ENCODE data around the gene NEMF. TPM values are rescaled to one million over a fixed set of nuclear protein-coding genes. Genes with fewer than 3 reads are reported as not detected.
A peak's percentile ranks its signal among the peaks of the same experiment; 100 is the strongest.

Gene NEMF
- total RNA-seq, result 100 to 1,000 TPM in 1 of 5 donors, 10 to 100 TPM in 4; 73.0 to 106 (median 88.8) TPM
- total RNA-seq (2013), result 104 TPM
- total RNA-seq, result 61.1 to 162 (median 110) reads per million in 29 experiments

DNA sequence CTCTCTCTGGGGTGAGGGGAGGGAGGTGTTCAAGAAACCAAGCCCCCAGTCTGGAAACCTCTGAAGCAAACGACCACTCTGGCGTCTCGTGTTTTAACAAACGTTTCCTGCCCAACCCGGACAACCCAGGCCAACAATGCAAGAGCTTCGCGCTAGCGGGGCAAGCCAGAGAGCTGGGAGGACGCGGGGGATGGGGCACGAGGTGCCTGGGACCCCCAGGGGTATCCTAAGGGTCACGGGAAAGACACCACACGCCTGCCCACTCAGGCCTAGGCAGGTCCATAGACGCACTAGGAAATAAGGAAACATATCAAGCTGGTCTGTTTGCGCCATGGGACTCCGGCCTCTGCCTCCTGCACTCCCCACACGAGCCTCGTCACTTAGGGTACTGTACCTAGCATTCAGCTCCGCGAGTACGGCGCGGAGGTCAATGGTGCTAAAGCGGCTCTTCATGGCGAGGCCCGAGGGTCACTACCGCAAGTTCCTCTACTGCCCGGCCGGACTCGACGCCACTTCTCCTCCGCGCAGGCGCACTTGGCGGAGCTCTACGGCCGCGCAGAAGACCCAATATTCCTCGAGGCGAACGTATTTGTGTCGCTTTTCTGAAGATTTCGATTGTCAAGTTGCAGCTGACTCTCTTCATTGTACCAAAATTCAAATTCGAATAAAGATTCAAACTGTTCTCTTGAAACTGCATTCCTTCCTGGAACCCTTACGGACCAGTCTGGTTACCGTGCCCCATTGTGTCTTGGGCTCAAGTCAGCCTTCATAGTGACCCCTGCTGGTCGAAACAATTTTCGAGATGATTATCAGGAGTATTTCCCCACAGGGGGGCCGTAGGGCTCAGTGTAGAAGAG lies at the start of gene NEMF:
NEMF (minus strand) TSS at position 488 of the 857 bp plus-strand sequence; CDS start at position 453, 35 bp downstream.
- ChIA-PET POLR2A (interaction anchor here (0.5 to 3.8 kb wide), 21 partner anchors 9 to 265 kb away, joined by 3 to 33 read pairs (median 3); partner anchors contain the start of gene LRR1 (in 1 of the 2)), CTCF (interaction anchor here (0.6 to 7.3 kb wide), 51 partner anchors 7 to 813 kb away, joined by 3 to 144 read pairs (median 5); partner anchors contain the start of genes MGAT2 (in 2 of the 2), RPL36AL (in 2 of the 2), VCPKMT (in 2 of the 2) and DNAAF2 (in 1 of the 2))
- H3K36me3 ChIP-seq (ENCODE audit: control insufficient read depth in 2 of 2, extremely low read depth in 1 of 2, insufficient read depth in 1 of 2, low read length in 1 of 2), result peaks cover 0 to 17% of the 10 kb centered on the region in 2 donors
- H3K4me3 ChIP-seq (ENCODE audit: control insufficient read depth in 1 of 2, extremely low read depth in 1 of 2, low read length in 1 of 2), result peak within 1 kb of the TSS; percentile 79 to 96
- H3K36me3 Mint-ChIP-seq, result peaks cover 11% of the 10 kb centered on the region
- no peaks in the 10 kb centered on the region for H3K27me3 Mint-ChIP-seq
- peak; percentile 75 to 83 (median 78) for ATAC-seq (replicated peaks in 1 of 4)
- peak within 1 kb of the TSS; percentile 98 to 100 (median 99) for H3K4me3 Mint-ChIP-seq
- peak within 1 kb of the TSS; percentile 96 to 97 for H3K27ac Mint-ChIP-seq
- H3K27me3 ChIP-seq (replicated peaks in 1 of 2; ENCODE audit: control insufficient read depth in 2 of 2, extremely low read depth in 1 of 2, insufficient read depth in 2 of 2, low read length in 1 of 2), result no peaks in the 10 kb centered on the region
- H3K4me1 Mint-ChIP-seq, result peaks cover 43 to 55% (median 45%) of the 10 kb centered on the region in 3 donors
- H3K9me3 Mint-ChIP-seq, result no peaks in the 10 kb centered on the region
- H3K4me1 ChIP-seq (ENCODE audit: control insufficient read depth in 1 of 2, extremely low read depth in 1 of 2, insufficient read depth in 2 of 2, low read length in 2 of 2), result peaks cover 11 to 19% of the 10 kb centered on the region in 2 experiments
- peak within 1 kb of the TSS; percentile 73 for H3K27ac ChIP-seq (ENCODE audit: low read length)
- DNase-seq, result peak; percentile 49 to 92 (median 68)
- H3K9me3 ChIP-seq, result no peaks in the 10 kb centered on the region
- WGBS (ENCODE audit: insufficient coverage), result 0% methylated on average over 46 of the region's 49 CpGs

DNA sequence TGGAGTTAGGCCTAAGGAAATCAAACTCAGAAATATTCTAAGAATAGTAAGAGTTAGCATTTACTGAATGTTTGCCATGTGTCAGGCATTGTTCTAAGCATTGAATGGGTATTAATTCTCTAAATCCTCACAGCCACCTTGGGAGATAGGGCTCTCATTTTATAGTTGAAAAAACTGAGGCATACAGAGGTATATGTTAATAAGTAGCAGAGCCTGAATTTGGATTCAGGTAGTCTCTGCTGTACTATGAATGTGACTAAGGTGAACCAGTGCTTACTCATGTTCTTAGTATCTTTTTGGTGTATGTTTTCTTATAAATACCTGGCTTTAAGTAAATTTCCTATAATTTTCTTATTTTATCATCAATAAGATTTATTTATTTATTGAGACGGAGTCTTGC lies 48.4 kb upstream of the NEMF start:
- Mint-ChIP-seq H3K4me1 (peaks cover 37 to 44% (median 41%) of the 10 kb centered on the region in 3 donors), H3K4me3 (no peak overlapping the region), H3K36me3 (peaks cover 12% of the 10 kb centered on the region), H3K27me3 (no peaks in the 10 kb centered on the region), H3K27ac (no peak overlapping the region), H3K9me3 (no peaks in the 10 kb centered on the region)
- Histone ChIP-seq H3K27ac (ENCODE audit: low read length) (no peak overlapping the region), H3K4me1 (ENCODE audit: control insufficient read depth in 1 of 2, extremely low read depth in 1 of 2, insufficient read depth in 2 of 2, low read length in 2 of 2) (peaks cover 14 to 28% of the 10 kb centered on the region in 2 experiments), H3K36me3 (ENCODE audit: control insufficient read depth in 2 of 2, extremely low read depth in 1 of 2, insufficient read depth in 1 of 2, low read length in 1 of 2) (peaks cover 0 to 1% of the 10 kb centered on the region in 2 donors), H3K9me3 (no peaks in the 10 kb centered on the region), H3K4me3 (ENCODE audit: control insufficient read depth in 1 of 2, extremely low read depth in 1 of 2, low read length in 1 of 2) (no peak overlapping the region), H3K27me3 (replicated peaks in 1 of 2; ENCODE audit: control insufficient read depth in 2 of 2, extremely low read depth in 1 of 2, insufficient read depth in 2 of 2, low read length in 1 of 2) (no peaks in the 10 kb centered on the region)
- WGBS (ENCODE audit: insufficient coverage), result no CpG with 5 or more reads among the region's 1 CpG
- CTCF ChIA-PET, result interaction anchor here (0.5 to 0.7 kb wide), 2 partner anchors 33 to 180 kb away, joined by 3 to 10 read pairs; no protein-coding TSS in a partner anchor
- ATAC-seq (replicated peaks in 1 of 4) (no peak), DNase-seq (no peak)
- POLR2A ChIA-PET, result no interaction called here

GRCh38 chr14:49898485-49898884 lies 45.9 kb upstream of the NEMF start:
- Histone ChIP-seq H3K9me3 (no peaks in the 10 kb centered on the region), H3K27me3 (replicated peaks in 1 of 2; ENCODE audit: control insufficient read depth in 2 of 2, extremely low read depth in 1 of 2, insufficient read depth in 2 of 2, low read length in 1 of 2) (no peaks in the 10 kb centered on the region), H3K36me3 (ENCODE audit: control insufficient read depth in 2 of 2, extremely low read depth in 1 of 2, insufficient read depth in 1 of 2, low read length in 1 of 2) (peaks cover 0 to 23% of the 10 kb centered on the region in 2 donors), H3K4me1 (ENCODE audit: control insufficient read depth in 1 of 2, extremely low read depth in 1 of 2, insufficient read depth in 2 of 2, low read length in 2 of 2) (peaks cover 16 to 33% of the 10 kb centered on the region in 2 experiments), H3K27ac (ENCODE audit: low read length) (peak overlapping the region; percentile 55), H3K4me3 (ENCODE audit: control insufficient read depth in 1 of 2, extremely low read depth in 1 of 2, low read length in 1 of 2) (peak overlapping the region in 1 of 2 donors; percentile 35)
- Mint-ChIP-seq H3K36me3 (peaks cover 35% of the 10 kb centered on the region), H3K9me3 (no peaks in the 10 kb centered on the region), H3K27me3 (no peaks in the 10 kb centered on the region), H3K4me1 (peaks cover 46 to 67% (median 48%) of the 10 kb centered on the region in 3 donors), H3K27ac (peak overlapping the region; percentile 82 to 95), H3K4me3 (peak overlapping the region; percentile 39 to 79 (median 64))
- DNase-seq, result peak in 1 of 35 experiments; percentile 17
- no peak for ATAC-seq (replicated peaks in 1 of 4)
- POLR2A ChIA-PET, result interaction anchor here in 1 of 2 donors (0.6 to 0.7 kb wide), 2 partner anchors 10 kb away, joined by 5 to 6 read pairs; no protein-coding TSS in a partner anchor
- WGBS (ENCODE audit: insufficient coverage), result 63% methylated on average over 1 of the region's 2 CpGs
- CTCF ChIA-PET, result interaction anchor here (0.7 to 1.1 kb wide), 5 partner anchors 9 to 313 kb away, joined by 3 to 4 read pairs (median 3); no protein-coding TSS in a partner anchor

DNA sequence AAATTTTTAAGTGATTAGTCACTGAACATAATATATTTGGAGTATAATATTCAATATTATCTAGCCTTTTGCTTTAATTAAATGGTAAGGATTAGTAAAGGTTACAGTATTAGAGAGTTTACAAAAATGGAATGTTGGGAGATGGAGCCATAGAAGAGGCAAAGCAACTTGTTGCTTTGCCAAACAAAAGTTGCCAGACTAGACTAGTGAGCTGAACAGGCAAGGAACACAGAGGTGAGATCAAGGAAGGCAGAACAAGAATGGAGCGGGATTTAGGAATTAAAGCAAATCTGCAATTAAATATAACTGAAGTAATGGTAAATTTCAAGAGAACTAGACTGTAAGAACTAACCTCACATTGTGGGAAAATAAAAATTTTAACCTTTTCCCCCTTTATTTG lies 45.4 kb upstream of the NEMF start:
- Mint-ChIP-seq H3K4me1 (peaks cover 46 to 67% (median 48%) of the 10 kb centered on the region in 3 donors), H3K9me3 (no peaks in the 10 kb centered on the region), H3K36me3 (peaks cover 36% of the 10 kb centered on the region), H3K4me3 (peak overlapping the region; percentile 39 to 79 (median 64)), H3K27ac (peak overlapping the region; percentile 82 to 95), H3K27me3 (no peaks in the 10 kb centered on the region)
- Histone ChIP-seq H3K9me3 (no peaks in the 10 kb centered on the region), H3K4me1 (ENCODE audit: control insufficient read depth in 1 of 2, extremely low read depth in 1 of 2, insufficient read depth in 2 of 2, low read length in 2 of 2) (peaks cover 16 to 33% of the 10 kb centered on the region in 2 experiments), H3K27me3 (replicated peaks in 1 of 2; ENCODE audit: control insufficient read depth in 2 of 2, extremely low read depth in 1 of 2, insufficient read depth in 2 of 2, low read length in 1 of 2) (no peaks in the 10 kb centered on the region), H3K27ac (ENCODE audit: low read length) (peak overlapping the region; percentile 55), H3K4me3 (ENCODE audit: control insufficient read depth in 1 of 2, extremely low read depth in 1 of 2, low read length in 1 of 2) (peak overlapping the region in 1 of 2 donors; percentile 35), H3K36me3 (ENCODE audit: control insufficient read depth in 2 of 2, extremely low read depth in 1 of 2, insufficient read depth in 1 of 2, low read length in 1 of 2) (peaks cover 0 to 23% of the 10 kb centered on the region in 2 donors)
- no peak for ATAC-seq (replicated peaks in 1 of 4)
- CTCF ChIA-PET, result interaction anchor here in 1 of 2 donors (0.6 to 0.9 kb wide), 3 partner anchors 20 to 210 kb away, joined by 3 to 7 read pairs (median 4); no protein-coding TSS in a partner anchor
- no CpG with 5 or more reads among the region's 1 CpG for WGBS (ENCODE audit: insufficient coverage)
- peak in 1 of 35 experiments; percentile 25 for DNase-seq
- POLR2A ChIA-PET, result interaction anchor here in 1 of 2 donors (0.5 to 0.7 kb wide), 3 partner anchors 10 to 102 kb away, joined by 3 to 5 read pairs (median 3); no protein-coding TSS in a partner anchor

DNA sequence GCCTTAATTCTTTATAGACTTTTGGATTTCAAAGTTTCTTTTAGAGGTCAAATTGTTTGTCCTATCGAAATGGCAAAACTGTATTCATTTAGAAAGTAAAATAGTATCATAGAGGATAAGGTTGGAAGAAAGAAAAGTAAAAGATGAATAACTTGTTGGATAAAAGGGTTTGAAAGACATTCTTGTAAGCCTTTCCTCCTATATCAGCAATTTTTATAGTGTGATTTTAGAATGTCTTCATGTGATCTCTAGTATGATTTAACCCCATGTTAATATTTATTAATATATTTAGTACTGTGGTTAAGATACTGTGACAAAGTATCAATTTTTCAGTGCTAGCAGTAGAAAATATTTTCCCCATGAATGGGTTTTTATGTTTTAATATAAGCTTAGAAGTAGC lies 44.8 kb upstream of the NEMF start:
- no CpG with 5 or more reads among the region's 1 CpG for WGBS (ENCODE audit: insufficient coverage)
- H3K4me3 ChIP-seq (ENCODE audit: control insufficient read depth in 1 of 2, extremely low read depth in 1 of 2, low read length in 1 of 2), result peak overlapping the region in 1 of 2 donors; percentile 35
- H3K27ac Mint-ChIP-seq, result peak overlapping the region; percentile 75 to 87
- no peak for ATAC-seq (replicated peaks in 1 of 4)
- no peaks in the 10 kb centered on the region for H3K27me3 Mint-ChIP-seq
- no peak for DNase-seq
- peaks cover 0 to 23% of the 10 kb centered on the region in 2 donors for H3K36me3 ChIP-seq (ENCODE audit: control insufficient read depth in 2 of 2, extremely low read depth in 1 of 2, insufficient read depth in 1 of 2, low read length in 1 of 2)
- H3K27me3 ChIP-seq (replicated peaks in 1 of 2; ENCODE audit: control insufficient read depth in 2 of 2, extremely low read depth in 1 of 2, insufficient read depth in 2 of 2, low read length in 1 of 2), result no peaks in the 10 kb centered on the region
- H3K4me1 ChIP-seq (ENCODE audit: control insufficient read depth in 1 of 2, extremely low read depth in 1 of 2, insufficient read depth in 2 of 2, low read length in 2 of 2), result peaks cover 16 to 33% of the 10 kb centered on the region in 2 experiments
- H3K4me3 Mint-ChIP-seq, result peak overlapping the region; percentile 76 to 98 (median 93)
- ChIA-PET POLR2A (interaction anchor here in 1 of 2 donors (0.5 to 0.7 kb wide), 3 partner anchors 34 to 207 kb away, joined by 3 to 4 read pairs (median 3); no protein-coding TSS in a partner anchor), CTCF (interaction anchor here in 1 of 2 donors (0.6 to 0.9 kb wide), 3 partner anchors 21 to 211 kb away, joined by 3 to 7 read pairs (median 4); no protein-coding TSS in a partner anchor)
- H3K4me1 Mint-ChIP-seq, result peaks cover 46 to 68% (median 48%) of the 10 kb centered on the region in 3 donors
- no peaks in the 10 kb centered on the region for H3K9me3 Mint-ChIP-seq
- peak overlapping the region; percentile 55 for H3K27ac ChIP-seq (ENCODE audit: low read length)
- H3K36me3 Mint-ChIP-seq, result peaks cover 36% of the 10 kb centered on the region
- H3K9me3 ChIP-seq, result no peaks in the 10 kb centered on the region

Measured in T-cell (primary cell).